ENCODE measurements around the gene KRT27.
"Not testable (repeated sequence)": the region's sequence is repeated elsewhere in the genome, so short reads cannot be mapped to it uniquely, and the experiment has no call there.

The KRT27 gene

GRCh38 chr17:40753804-40754203 lies 28.5 kb downstream of the KRT27 start:
- DNase-seq = no peak

- no peak for DNase-seq
Observed at GRCh38 chr17:40751065-40751464, 31.3 kb downstream of the KRT27 start.

DNA sequence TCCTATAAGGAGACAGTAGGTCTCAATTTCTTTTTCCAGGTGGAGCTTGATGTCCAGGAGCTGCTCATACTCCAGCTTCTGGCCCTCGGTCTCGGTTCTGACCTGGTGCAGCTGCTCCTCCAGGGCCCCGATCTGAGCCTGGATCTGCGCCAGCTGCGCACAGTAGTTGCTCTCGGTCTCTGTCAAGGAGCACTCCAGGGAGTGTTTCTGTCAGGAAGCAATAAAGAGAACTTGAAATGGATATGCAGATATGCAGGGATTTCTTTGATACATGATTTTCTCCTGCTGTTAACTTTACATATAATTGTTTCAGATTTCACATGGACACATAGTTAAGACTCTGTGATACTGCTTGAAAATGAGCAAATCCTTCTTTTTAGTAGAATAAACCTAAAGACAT lies 32.0 kb downstream of the KRT27 start:
- no peak for DNase-seq

GRCh38 chr17:40748666-40749065 lies 33.7 kb downstream of the KRT27 start:
- not testable (repeated sequence) for DNase-seq

GRCh38 chr17:40738553-40738952 lies 43.8 kb downstream of the KRT27 start:
- DNase-seq = no peak

DNA sequence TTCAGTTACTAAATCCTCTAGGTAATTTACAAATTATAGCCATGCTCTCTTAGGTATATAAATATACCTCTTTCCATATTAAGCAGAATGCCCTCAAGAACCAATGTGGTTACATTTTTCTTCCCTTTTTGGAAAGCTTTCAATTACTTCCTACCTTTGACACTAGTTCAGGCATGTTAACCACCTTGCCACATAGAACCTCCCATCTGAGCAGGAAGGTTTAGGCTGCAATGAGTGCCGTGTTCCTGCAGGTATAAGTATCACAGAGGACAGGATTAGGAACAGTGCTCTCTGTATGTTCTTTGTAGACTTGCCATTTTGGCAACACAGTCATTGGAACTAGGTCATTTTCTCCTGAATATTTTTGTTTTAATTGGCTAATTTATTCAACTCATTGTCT lies 47.3 kb downstream of the KRT27 start:
- no peak for DNase-seq

GRCh38 chr17:40734018-40734417 lies 48.3 kb downstream of the KRT27 start:
- DNase-seq = no peak

DNA sequence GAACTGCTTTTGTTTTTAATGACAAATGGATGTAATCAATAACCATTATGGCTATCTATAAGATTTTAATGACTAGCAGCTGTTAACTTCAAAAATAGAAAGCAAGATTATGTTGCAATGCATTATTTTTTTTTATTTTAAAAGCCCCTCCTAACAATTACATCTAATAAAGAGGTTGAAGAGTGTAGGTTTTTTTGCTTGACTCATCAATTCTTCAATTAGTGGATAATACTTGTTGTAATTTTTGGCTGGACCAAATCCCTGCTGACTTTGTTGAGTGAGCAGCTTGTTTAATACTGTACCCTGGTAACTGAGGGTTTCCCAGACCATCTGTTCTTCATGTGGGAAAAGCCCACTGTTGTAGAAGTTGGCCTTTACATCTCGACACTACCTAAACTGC lies 51.4 kb downstream of the KRT27 start:
- DNase-seq = no peak

DNA sequence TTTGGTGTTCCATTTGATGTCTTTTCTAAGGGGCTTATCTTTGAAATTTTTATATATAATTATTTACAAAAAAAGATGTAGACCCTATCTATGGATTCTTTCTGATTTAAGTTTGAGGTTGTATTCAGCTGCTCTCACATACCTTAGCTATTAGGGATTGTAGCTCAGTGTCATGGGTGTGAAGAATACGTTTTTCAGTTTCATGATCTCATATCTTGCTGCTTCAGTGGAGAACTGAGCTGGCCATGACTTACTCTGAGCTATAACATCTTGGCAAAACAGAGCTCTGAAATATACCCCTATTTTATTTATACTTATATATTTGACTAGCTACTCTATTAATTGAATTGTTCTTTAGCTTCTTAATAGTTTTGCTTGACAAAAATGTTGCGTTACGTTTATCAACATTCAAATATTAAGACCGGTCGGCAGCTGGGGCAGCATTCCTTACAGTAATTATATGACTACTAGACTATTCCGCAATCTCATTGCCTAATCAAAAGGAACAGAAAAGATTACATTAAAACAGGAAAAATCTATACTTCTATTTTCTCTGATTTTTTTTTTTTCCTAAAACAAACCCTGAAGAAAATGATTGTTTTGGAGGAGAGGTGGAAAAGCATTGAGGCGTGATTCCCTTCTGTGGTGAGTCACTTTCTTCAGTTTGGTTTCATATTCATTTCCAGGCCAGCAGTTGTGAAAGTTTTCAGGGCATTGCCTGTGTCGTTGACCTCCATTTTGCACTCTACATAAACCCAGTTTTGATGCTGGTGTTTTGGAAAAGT lies 54.7 kb downstream of the KRT27 start:
- DNase-seq = no peak

GRCh38 chr17:40726919-40727318 lies 55.4 kb downstream of the KRT27 start:
- no peak for DNase-seq
